ENCODE data around the gene LRRK1. TPM values are rescaled to one million over a fixed set of nuclear protein-coding genes. Genes with fewer than 3 reads are reported as not detected.

LRRK1 gene
- total and polyA plus RNA-seq, 2 of the 13 experiments (the other 11 are each of a cell fraction or from before 2014, with no cell fraction given): 0.13 to 1.2 TPM

- TF ChIP-seq DRAP1 (CRISPR knock-in tag; IDR thresholded peaks at IDR 0.05): peak; percentile 46; the same call in 1 of the 2 replicates
- 0 out of 2 replicates have a peak, but pooled peaks have one; percentile 21 for TF ChIP-seq PHF20 (CRISPR knock-in tag; IDR thresholded peaks at IDR 0.05)
- TF ChIP-seq SMAD1 (CRISPR knock-in tag; IDR thresholded peaks at IDR 0.05; ENCODE audit: borderline replicate concordance, low read depth): no peak
- TF ChIP-seq FOXP1 (IDR thresholded peaks at IDR 0.05): no peak
- peak; percentile 56; the same call in 1 of the 2 replicates for TF ChIP-seq FOXP1 (CRISPR knock-in tag; IDR thresholded peaks at IDR 0.05)
- 0 out of 2 replicates have a peak, but pooled peaks have one; percentile 34 for TF ChIP-seq FIP1L1 (IDR thresholded peaks at IDR 0.05; ENCODE audit: borderline replicate concordance, insufficient read depth, low read depth, low read length)
- TF ChIP-seq GATAD1 (CRISPR knock-in tag; IDR thresholded peaks at IDR 0.05): no peak; the same call in 1 of the 2 replicates
- TF ChIP-seq AGO2 (optimal IDR thresholded peaks at IDR 0.05; ENCODE audit: low read depth, low read length): peak; percentile 25
- TF ChIP-seq SP5 (CRISPR knock-in tag; IDR thresholded peaks at IDR 0.05; ENCODE audit: borderline replicate concordance, low read depth): peak; percentile 66; the same call in 1 of the 2 replicates
- TF ChIP-seq SMAD9 (CRISPR knock-in tag; IDR thresholded peaks at IDR 0.05): no peak
- no peak for TF ChIP-seq JDP2 (CRISPR knock-in tag; IDR thresholded peaks at IDR 0.05; ENCODE audit: borderline replicate concordance)
- TF ChIP-seq RXRB (CRISPR knock-in tag; IDR thresholded peaks at IDR 0.05; ENCODE audit: borderline replicate concordance): peak; percentile 94
- TF ChIP-seq XRCC5 (optimal IDR thresholded peaks at IDR 0.05; ENCODE audit: low read length): no peak
- TF ChIP-seq TRIM22 (IDR thresholded peaks at IDR 0.05): no peak
- 0 out of 2 replicates have a peak, but pooled peaks have one; percentile 49 for TF ChIP-seq SNAPC4 (CRISPR knock-in tag; IDR thresholded peaks at IDR 0.05)
- peak; percentile 86 for TF ChIP-seq ZNF687 (CRISPR knock-in tag; IDR thresholded peaks at IDR 0.05)
- no peak for TF ChIP-seq ZNF468 (CRISPR knock-in tag; IDR thresholded peaks at IDR 0.05)
- no peak for TF ChIP-seq ZNF776 (CRISPR knock-in tag; IDR thresholded peaks at IDR 0.05)
These were observed 172.2 kb downstream of the LRRK1 start (continued) for GRCh38 chr15:101091080-101092017.
